ENCODE results near the gene SETD2. TPM values are rescaled to one million over a fixed set of nuclear protein-coding genes. Genes with fewer than 3 reads are reported as not detected.

Gene SETD2
- polyA plus RNA-seq, 3 donors = 3.1 to 22.4 (median 7.5) TPM

- peaks cover 2 to 5% of the 10 kb centered on the region in 2 donors for H3K36me3 Mint-ChIP-seq
- WGBS (ENCODE audit: insufficient coverage) = under 1% methylated on average over 100 of the region's 106 CpGs
These were observed 525 bp downstream of the SETD2 start for GRCh38 chr3:47163169-47164006.

GRCh38 chr3:47162697-47163168 lies 1.2 kb downstream of the SETD2 start:
- H2AFZ ChIP-seq (ENCODE audit: insufficient read depth, low read depth, low read length, poor library complexity, severe bottlenecking) = peak overlapping the region; percentile 98
- H3K27me3 ChIP-seq (ENCODE audit: control insufficient read depth in 2 of 2, insufficient read depth in 2 of 2, low read length in 2 of 2) = no peaks in the 10 kb centered on the region
- H4K20me1 ChIP-seq (ENCODE audit: insufficient read depth, low read length) = peaks cover 58% of the 10 kb centered on the region
- no peaks in the 10 kb centered on the region for H3K36me3 ChIP-seq (replicated peaks in 1 of 2; ENCODE audit: control insufficient read depth in 1 of 2, insufficient read depth in 2 of 2, low read length in 2 of 2)
- no peaks in the 10 kb centered on the region for H3K9me3 ChIP-seq (replicated peaks in 1 of 2; ENCODE audit: control insufficient read depth in 1 of 2, insufficient read depth in 1 of 2, low read length in 2 of 2)
- intact Hi-C loops (cut with micrococcal nuclease) = loop anchor here (10.0 kb wide), 1 partner anchor 122 kb away; the partner anchor contains the start of genes KIF9 (in 2 of the 2) and KLHL18 (in 2 of the 2)
- peaks cover 54 to 65% of the 10 kb centered on the region in 2 donors for H3K4me1 ChIP-seq (ENCODE audit: control insufficient read depth in 1 of 2, insufficient read depth in 2 of 2, low read length in 2 of 2)
- no peak for DNase-seq
- peak overlapping the region; percentile 89 for H3K4me2 ChIP-seq (replicated peaks; ENCODE audit: extremely low read depth, low read length, poor library complexity, severe bottlenecking)
- Mint-ChIP-seq H3K27me3 (ENCODE audit: low read depth in 3 of 3) (peaks cover 0 to 3% (median 0%) of the 10 kb centered on the region in 3 donors), H3K4me1 (peaks cover 64% of the 10 kb centered on the region), H3K4me3 (peak overlapping the region; percentile 97), H3K36me3 (peaks cover 2 to 5% of the 10 kb centered on the region in 2 donors), H3K27ac (peak overlapping the region; percentile 88 to 98 (median 94)), H3K9me3 (peaks cover 0 to 1% (median 0%) of the 10 kb centered on the region in 7 donors)
- peaks cover 92% of the 10 kb centered on the region for H3K79me2 ChIP-seq (ENCODE audit: insufficient read depth, low read length)
- TF ChIP-seq, protein P1, sequence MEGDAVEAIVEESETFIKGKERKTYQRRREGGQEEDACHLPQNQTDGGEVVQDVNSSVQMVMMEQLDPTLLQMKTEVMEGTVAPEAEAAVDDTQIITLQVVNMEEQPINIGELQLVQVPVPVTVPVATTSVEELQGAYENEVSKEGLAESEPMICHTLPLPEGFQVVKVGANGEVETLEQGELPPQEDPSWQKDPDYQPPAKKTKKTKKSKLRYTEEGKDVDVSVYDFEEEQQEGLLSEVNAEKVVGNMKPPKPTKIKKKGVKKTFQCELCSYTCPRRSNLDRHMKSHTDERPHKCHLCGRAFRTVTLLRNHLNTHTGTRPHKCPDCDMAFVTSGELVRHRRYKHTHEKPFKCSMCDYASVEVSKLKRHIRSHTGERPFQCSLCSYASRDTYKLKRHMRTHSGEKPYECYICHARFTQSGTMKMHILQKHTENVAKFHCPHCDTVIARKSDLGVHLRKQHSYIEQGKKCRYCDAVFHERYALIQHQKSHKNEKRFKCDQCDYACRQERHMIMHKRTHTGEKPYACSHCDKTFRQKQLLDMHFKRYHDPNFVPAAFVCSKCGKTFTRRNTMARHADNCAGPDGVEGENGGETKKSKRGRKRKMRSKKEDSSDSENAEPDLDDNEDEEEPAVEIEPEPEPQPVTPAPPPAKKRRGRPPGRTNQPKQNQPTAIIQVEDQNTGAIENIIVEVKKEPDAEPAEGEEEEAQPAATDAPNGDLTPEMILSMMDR (IDR thresholded peaks at IDR 0.05) = no peak
- peak overlapping the region; percentile 94 to 95 (median 95) for H3K4me3 ChIP-seq (replicated peaks in 1 of 3; ENCODE audit: low read depth in 2 of 3, low read length in 3 of 3)
- peak overlapping the region; percentile 94 for H3K9ac ChIP-seq (ENCODE audit: insufficient read depth, low read length, poor library complexity, severe bottlenecking)
- peak overlapping the region; percentile 60 to 89 for H3K27ac ChIP-seq (ENCODE audit: low read depth in 1 of 2, low read length in 2 of 2)
- 4% methylated on average over 5 of the region's 10 CpGs for WGBS (ENCODE audit: insufficient coverage)

More at GRCh38 chr3:47163169-47164006, 525 bp downstream of the SETD2 start:
- Histone ChIP-seq H3K27ac (ENCODE audit: low read depth in 1 of 2, low read length in 2 of 2) (peak overlapping the region; percentile 60 to 89), H3K9me3 (replicated peaks in 1 of 2; ENCODE audit: control insufficient read depth in 1 of 2, insufficient read depth in 1 of 2, low read length in 2 of 2) (no peaks in the 10 kb centered on the region), H2AFZ (ENCODE audit: insufficient read depth, low read depth, low read length, poor library complexity, severe bottlenecking) (peak overlapping the region; percentile 98), H3K4me1 (ENCODE audit: control insufficient read depth in 1 of 2, insufficient read depth in 2 of 2, low read length in 2 of 2) (peaks cover 51 to 59% of the 10 kb centered on the region in 2 donors), H3K79me2 (ENCODE audit: insufficient read depth, low read length) (peaks cover 85% of the 10 kb centered on the region), H3K4me3 (replicated peaks in 1 of 3; ENCODE audit: low read depth in 2 of 3, low read length in 3 of 3) (peak overlapping the region; percentile 94 to 95 (median 95)), H3K9ac (ENCODE audit: insufficient read depth, low read length, poor library complexity, severe bottlenecking) (peak overlapping the region; percentile 94), H3K27me3 (ENCODE audit: control insufficient read depth in 2 of 2, insufficient read depth in 2 of 2, low read length in 2 of 2) (no peaks in the 10 kb centered on the region), H3K4me2 (replicated peaks; ENCODE audit: extremely low read depth, low read length, poor library complexity, severe bottlenecking) (peak overlapping the region; percentile 89), H3K36me3 (replicated peaks in 1 of 2; ENCODE audit: control insufficient read depth in 1 of 2, insufficient read depth in 2 of 2, low read length in 2 of 2) (no peaks in the 10 kb centered on the region), H4K20me1 (ENCODE audit: insufficient read depth, low read length) (peaks cover 51% of the 10 kb centered on the region)
- Mint-ChIP-seq H3K4me3 (peak overlapping the region; percentile 98 to 100), H3K27ac (peak overlapping the region; percentile 88 to 98 (median 94)), H3K27me3 (ENCODE audit: low read depth in 3 of 3) (peaks cover 0 to 3% (median 0%) of the 10 kb centered on the region in 3 donors), H3K9me3 (peaks cover 0 to 1% (median 0%) of the 10 kb centered on the region in 7 donors), H3K4me1 (peaks cover 58% of the 10 kb centered on the region)
- DNase-seq = peak; percentile 12 to 43 (median 15)
- intact Hi-C loops (cut with micrococcal nuclease) = loop anchor here (10.0 kb wide), 1 partner anchor 121 kb away; the partner anchor contains the start of genes KIF9 (in 2 of the 2) and KLHL18 (in 2 of the 2)
- TF ChIP-seq, protein P1 (IDR thresholded peaks at IDR 0.05) = no peak
